ENCODE results near the gene TMEM151A.

The TMEM151A gene

DNA sequence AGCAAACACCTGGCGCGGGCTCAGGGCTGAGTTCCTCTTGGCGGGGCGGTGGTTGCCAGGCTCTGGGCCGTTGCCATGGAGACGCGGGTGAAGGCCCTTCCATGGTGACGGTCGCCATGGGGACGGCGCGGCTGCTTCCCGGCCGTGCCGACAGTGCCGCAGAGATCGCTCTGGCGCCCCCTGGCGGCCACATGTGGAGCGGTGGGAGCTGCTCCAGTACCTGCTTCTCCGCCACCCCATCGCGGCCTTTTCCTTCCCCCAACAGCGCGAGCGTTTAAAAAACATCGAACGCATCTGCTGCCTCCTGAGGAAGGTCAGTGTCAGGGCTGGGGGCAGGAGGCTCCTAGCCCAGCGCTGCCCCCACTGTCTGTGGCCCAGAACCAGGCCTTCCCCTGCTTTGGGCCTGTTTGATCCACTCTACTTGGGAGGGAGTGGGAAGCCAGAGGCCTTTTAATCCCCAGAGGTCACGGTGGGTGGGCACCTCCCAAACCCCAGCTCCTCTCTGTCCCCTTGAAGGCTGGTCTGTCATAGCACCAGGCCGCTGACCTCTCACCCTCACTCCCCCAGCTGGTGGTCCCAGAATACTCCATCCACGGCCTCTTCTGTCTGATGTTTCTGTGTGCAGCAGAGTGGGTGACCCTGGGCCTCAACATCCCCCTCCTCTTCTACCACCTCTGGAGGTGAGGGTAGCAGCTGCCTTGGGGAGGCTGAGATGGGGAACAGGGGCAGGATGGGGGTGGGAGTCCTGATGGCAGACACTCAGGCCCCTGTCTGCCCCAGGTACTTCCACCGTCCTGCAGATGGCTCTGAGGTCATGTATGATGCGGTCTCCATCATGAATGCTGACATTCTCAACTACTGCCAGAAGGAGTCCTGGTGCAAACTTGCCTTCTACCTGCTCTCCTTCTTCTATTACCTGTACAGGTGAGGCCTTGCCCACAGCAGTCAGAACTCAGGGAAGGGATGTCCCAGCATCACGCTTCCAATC lies 8.9 kb upstream of the TMEM151A start:
- DNase-seq (ENCODE audit: extremely low read depth in 1 of 2, low read depth in 1 of 2) = peak; percentile 99 to 100

GRCh38 chr11:66283461-66284105 lies 8.1 kb upstream of the TMEM151A start:
- DNase-seq (ENCODE audit: extremely low read depth in 1 of 2, low read depth in 1 of 2) = no peak

DNA sequence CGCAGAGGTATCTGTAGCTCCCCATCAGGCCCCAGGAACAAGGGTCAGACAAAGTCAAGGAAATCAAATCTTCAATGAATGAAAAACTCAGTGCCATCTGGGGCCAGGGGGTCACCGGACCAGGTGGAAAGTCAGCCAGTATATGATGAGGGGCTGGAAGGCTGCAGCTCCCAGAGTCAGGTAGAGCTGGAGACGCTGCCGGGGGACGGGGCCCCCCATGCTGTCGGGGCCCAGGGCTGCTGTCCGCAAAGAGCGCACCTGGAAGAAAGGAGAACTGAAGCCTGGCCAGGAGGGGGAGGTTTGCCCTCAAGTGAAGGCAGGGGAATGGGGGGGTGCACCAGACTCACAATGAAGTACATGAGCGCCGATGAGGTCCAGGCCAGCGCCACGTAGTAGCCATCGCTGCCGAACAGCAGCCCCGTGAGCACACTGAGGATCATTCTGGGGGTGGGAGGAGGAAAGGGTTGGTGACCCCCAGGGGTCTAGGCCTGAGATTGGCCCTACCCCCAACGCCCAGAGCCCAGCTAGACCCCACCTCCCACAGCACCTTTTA lies 7.1 kb upstream of the TMEM151A start:
- DNase-seq (ENCODE audit: extremely low read depth in 1 of 2, low read depth in 1 of 2) = no peak

- no peak for DNase-seq (ENCODE audit: extremely low read depth in 1 of 2, low read depth in 1 of 2)
Measured at GRCh38 chr11:66285250-66285947, 6.3 kb upstream of the TMEM151A start.

DNA sequence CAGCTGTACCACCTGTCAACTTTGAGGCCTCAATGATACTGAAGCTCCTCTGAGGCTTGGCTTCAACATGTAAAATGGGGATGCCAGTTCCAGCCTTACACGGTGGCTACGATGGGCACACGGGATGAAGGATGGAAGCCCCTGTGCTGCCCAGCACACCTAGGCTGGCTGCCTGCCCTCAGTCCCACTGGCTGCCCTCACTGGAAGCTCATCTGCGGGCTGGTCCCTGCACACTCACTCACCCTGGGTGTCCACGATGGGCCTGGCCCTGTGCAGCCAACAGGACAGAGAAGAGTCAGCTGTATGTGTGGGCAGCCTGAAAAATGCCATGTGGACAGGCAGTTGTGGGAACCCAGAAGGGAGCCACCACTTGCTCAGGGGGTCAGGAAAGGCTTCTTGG lies 5.0 kb upstream of the TMEM151A start:
- DNase-seq (ENCODE audit: extremely low read depth in 1 of 2, low read depth in 1 of 2) = no peak

GRCh38 chr11:66287211-66287888 lies 4.3 kb upstream of the TMEM151A start:
- DNase-seq (ENCODE audit: extremely low read depth in 1 of 2, low read depth in 1 of 2) = no peak

GRCh38 chr11:66287889-66288670 lies 3.6 kb upstream of the TMEM151A start:
- DNase-seq (ENCODE audit: extremely low read depth in 1 of 2, low read depth in 1 of 2) = no peak

GRCh38 chr11:66288671-66289547 lies 2.8 kb upstream of the TMEM151A start, which contains the start of gene YIF1A:
YIF1A (minus strand) TSS chr11:66289143; CDS start chr11:66288985, 158 bp downstream.
- peak; percentile 95 to 97 for DNase-seq (ENCODE audit: extremely low read depth in 1 of 2, low read depth in 1 of 2)

DNA sequence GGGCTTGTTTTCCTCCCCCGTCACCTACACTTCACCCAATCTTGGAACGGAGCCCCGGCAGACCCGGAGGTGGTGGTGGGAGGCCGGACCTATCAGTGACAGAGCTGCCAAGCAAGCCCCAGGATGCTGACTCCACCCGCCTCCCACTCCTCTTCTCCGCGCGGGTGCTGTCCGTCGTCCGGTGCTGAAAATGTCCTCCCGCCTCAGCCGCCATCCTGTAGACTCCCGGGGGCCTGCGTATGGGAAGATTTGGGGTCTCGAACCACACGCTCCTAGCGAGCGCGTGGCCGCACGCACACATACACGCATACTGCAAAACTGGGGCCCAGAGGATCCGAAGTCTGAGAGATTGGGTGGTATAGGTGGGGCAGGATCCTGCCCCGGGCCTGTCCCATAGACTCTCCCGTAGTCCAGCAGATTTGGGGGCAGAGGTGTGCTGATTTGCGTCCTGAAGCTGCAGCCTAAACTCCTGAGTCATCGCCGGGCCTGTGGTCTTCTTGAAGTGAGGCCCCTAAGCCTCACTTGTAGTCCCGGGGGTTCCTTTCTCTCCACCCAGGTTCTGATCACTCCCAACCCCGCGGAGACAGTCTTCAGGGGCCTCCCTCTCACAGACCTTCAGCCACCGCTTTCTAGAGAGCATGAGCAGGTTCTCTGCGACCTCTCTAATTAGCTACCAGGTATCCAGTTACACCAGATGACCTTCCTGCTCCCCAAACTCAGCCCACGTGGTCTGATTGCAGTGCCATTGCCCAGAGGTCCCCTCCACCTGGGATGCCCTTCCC lies 2.0 kb upstream of the TMEM151A start:
- peak in 1 of 2 donors; percentile 51 for DNase-seq (ENCODE audit: extremely low read depth in 1 of 2, low read depth in 1 of 2)

- DNase-seq (ENCODE audit: extremely low read depth in 1 of 2, low read depth in 1 of 2) = no peak
Measured at GRCh38 chr11:66290330-66290621, 1.4 kb upstream of the TMEM151A start.

DNA sequence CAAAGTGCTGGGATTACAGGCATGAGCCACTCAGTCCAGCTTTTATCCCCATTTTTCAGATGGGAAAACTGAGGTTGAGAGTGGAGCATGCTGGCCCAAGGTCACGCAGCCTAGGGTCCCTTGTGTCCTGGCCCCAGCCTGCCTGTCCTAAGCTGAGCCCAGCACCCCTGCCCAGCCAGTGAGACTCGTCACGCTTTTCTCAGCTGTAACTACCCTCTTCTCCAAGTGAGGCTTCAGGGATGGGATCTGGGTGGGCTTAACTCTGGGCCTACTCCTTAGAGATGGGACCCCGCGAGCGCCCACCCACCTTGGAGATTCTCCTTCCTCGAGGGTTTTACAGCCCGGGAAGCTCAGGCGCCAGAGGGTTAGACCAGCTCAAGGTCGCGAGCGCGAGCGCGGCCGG lies 390 bp upstream of the TMEM151A start:
- no peak for DNase-seq (ENCODE audit: extremely low read depth in 1 of 2, low read depth in 1 of 2)

- DNase-seq (ENCODE audit: extremely low read depth in 1 of 2, low read depth in 1 of 2) = no peak
Measured at GRCh38 chr11:66292543-66293332, 1.0 kb downstream of the TMEM151A start.

GRCh38 chr11:66293352-66293751 lies 1.7 kb downstream of the TMEM151A start:
- DNase-seq (ENCODE audit: extremely low read depth in 1 of 2, low read depth in 1 of 2) = no peak

GRCh38 chr11:66293777-66294625 lies 2.3 kb downstream of the TMEM151A start:
- DNase-seq (ENCODE audit: extremely low read depth in 1 of 2, low read depth in 1 of 2) = no peak

DNA sequence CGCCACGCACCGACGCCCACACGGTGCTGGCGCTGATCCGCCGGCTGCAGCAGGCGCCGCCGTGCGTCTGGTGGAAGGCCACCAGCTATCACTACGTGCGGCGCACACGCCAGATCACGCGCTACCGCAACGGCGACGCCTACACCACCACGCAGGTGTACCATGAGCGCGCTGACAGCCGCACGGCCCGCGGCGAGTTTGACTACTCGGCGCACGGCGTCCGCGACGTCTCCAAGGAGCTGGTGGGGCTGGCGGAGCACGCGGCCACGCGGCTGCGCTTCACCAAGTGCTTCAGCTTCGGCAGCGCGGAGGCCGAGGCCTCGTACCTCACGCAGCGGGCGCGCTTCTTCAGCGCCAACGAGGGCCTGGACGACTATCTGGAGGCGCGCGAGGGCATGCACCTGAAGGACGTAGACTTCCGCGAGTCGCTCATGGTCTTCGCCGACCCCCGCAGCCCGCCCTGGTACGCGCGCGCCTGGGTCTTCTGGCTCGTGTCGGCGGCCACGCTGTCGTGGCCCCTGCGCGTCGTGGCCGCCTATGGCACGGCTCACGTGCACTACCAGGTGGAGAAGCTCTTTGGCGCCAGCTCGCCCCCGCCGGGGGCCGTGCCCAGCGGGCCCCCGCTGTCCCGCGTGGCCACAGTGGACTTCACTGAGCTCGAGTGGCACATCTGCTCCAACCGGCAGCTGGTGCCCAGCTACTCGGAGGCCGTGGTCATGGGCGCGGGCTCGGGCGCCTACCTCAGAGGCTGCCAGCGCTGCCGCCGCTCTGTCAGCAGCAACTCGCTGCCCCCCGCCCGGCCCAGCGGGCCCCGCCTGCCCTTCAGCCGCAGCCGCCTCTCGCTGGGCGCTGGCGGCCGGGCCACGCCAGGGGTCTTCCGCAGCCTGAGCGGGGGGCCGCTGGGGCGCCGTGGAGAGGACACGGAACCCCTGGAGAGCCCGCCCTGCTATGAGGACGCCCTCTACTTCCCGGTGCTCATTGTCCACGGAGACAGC lies 3.2 kb downstream of the TMEM151A start:
- DNase-seq (ENCODE audit: extremely low read depth in 1 of 2, low read depth in 1 of 2) = no peak
